GM12874 (cell line): ENCODE results near the gene TSPAN18.

ENCODE experiments used
- CTCF ChIP-seq: IDR thresholded peaks from 2 replicates; pipeline ENCODE4 v1.5.1; 2011; ENCODE audit warnings: low read depth, mild to moderate bottlenecking, control low read depth, low read length, moderate library complexity; ENCODE audit not compliant: insufficient read depth

TSPAN18 gene

GRCh38 chr11:44912270-44912987 lies 185.7 kb downstream of the TSPAN18 start:
- no peak for TF ChIP-seq CTCF

GRCh38 chr11:44913502-44913901 lies 186.7 kb downstream of the TSPAN18 start:
- no peak for TF ChIP-seq CTCF

GRCh38 chr11:44914105-44914504 lies 187.3 kb downstream of the TSPAN18 start:
- no peak for TF ChIP-seq CTCF

- no peak for TF ChIP-seq CTCF
Observed at GRCh38 chr11:44915004-44915403, 188.2 kb downstream of the TSPAN18 start.

GRCh38 chr11:44915621-44916020 lies 188.9 kb downstream of the TSPAN18 start:
- TF ChIP-seq CTCF = no peak

- no peak for TF ChIP-seq CTCF
Observed at GRCh38 chr11:44916331-44916730, 189.6 kb downstream of the TSPAN18 start.

- TF ChIP-seq CTCF = no peak
Observed at GRCh38 chr11:44916801-44917385, 190.1 kb downstream of the TSPAN18 start.
